Measurements from ENCODE around the gene KLHL35.
A peak's percentile ranks its signal among the peaks of the same experiment; 100 is the strongest.

Gene KLHL35

DNA sequence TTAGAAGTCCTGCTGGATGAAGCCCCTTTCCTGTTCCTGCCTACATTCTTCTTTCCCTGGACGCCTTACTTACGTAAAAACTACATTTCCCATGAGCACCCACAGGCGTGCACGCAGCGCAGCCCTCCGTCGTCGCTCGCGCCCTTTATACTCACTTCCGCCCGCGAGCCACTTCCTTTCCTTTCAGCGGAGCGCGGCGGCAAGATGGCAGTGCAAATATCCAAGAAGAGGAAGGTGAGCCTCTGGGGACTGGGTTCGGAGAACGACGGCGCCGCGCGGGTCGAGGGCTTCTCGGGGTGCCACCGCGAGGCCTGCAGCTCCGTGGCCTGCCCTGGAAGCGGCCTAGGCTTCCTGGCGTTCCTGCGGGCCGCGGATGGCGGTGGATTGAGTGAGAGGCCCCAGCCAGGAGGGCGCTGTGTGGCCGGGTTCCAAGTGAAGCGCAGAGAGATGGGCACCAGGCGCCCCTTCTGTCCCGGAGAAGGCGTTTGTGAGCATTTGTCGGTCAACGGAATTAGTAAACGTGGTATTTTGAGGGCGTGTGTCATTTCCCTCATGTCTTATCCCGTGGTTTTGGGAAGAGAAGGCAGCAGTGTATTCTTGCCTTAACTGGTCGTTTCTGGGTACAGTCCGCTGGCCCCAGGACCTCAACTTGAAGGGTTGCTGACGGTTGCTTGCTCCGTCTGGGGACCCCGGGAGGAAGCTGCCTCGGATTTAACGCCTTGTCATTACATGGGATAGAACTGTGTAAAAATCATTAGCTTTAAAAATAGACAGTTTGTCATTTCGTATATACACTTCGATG is 33.5 kb downstream of the KLHL35 start, which contains the start of gene RPS3:
Gene RPS3 (plus strand): TSS at position 175 of the 802 bp plus-strand sequence. CDS start 30 bp downstream, at position 205.
- H3K27ac ChIP-seq = peak within 1 kb of the TSS; percentile 94
- no peak for TF ChIP-seq CTCF (conservative IDR thresholded peaks at IDR 0.05)

DNA sequence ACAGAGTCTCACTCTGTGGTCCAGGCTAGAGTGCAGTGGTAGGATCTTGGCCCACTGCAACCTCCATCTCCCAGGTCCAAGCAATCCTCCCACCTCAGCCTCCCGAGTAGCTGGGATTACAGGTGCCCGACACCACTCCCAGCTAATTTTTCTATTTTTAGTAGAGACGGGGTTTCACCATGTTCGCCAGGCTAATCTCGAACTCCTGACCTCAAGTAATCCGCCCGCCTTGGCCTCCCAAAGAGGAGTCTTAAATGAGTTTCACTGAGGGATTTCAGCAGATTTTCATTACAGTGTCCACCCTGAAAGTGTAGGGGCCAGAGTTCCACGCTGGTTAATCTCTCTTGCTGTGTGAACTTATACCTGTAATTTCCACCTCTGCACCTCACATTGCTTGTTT is 34.1 kb downstream of the KLHL35 start:
- TF ChIP-seq CTCF (conservative IDR thresholded peaks at IDR 0.05) = no peak
- peak overlapping the region; percentile 94; the same call in 1 of the 2 replicates for H3K27ac ChIP-seq

DNA sequence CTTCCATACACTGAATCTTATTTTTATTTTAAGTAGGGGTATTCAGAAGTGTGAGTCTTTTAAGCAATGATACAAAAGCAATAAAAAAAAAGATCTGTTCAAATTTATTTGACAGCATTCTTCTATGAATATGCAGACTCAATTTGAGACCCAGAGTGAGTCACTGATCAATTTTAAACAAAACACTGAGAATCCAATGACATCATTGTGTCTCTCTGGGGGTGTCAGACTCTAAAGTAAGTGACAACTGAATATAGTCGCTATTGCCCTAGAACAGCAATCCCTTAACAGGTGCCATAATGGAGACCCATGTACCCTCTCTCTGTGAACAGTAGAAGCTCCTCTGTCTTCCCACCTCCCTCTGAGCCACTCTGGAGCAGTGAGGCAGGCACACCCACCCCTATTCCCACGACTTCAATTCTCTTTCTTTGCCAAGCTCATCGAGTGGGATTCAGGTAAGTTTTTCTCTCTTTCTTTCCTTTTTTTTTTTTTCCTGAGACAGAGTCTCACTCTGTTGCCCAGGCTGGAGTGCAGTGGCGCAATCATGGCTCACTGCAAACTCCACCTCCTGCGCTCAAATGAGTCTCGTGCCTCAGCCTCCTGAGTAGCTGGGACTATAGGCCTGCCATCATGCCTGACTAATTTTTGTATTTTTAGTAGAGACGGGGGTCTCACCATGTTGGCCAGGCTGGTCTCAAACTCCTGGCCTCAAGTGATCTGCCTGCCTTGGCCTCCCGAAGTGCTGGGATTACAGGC is 38.7 kb downstream of the KLHL35 start:
- no peak overlapping the region for H3K27ac ChIP-seq
- TF ChIP-seq CTCF (conservative IDR thresholded peaks at IDR 0.05) = no peak

DNA sequence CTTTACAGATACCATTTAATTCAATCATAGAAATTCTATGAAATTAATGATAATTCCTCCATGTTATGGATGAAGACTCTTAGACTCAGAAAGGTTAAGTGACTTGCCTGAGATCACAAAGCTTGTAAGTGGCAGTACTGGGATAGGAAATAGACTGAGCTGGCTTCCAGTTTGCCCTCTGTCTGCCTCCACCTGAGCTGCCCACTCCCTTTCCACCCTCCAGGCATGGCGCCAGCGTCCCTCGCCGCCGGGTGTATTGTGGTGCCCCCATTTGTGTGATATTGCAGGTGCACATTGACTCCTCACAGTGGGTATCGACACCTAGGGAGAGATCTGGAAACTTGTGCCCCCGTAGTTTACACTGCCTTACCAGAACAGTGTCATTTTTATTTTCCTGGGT is 43.1 kb downstream of the KLHL35 start:
- no peak for TF ChIP-seq CTCF (conservative IDR thresholded peaks at IDR 0.05)
- no peak overlapping the region for H3K27ac ChIP-seq

GRCh38 chr11:75389276-75389605 is 43.8 kb downstream of the KLHL35 start:
- no peak for TF ChIP-seq CTCF (conservative IDR thresholded peaks at IDR 0.05)
- no peak overlapping the region for H3K27ac ChIP-seq

DNA sequence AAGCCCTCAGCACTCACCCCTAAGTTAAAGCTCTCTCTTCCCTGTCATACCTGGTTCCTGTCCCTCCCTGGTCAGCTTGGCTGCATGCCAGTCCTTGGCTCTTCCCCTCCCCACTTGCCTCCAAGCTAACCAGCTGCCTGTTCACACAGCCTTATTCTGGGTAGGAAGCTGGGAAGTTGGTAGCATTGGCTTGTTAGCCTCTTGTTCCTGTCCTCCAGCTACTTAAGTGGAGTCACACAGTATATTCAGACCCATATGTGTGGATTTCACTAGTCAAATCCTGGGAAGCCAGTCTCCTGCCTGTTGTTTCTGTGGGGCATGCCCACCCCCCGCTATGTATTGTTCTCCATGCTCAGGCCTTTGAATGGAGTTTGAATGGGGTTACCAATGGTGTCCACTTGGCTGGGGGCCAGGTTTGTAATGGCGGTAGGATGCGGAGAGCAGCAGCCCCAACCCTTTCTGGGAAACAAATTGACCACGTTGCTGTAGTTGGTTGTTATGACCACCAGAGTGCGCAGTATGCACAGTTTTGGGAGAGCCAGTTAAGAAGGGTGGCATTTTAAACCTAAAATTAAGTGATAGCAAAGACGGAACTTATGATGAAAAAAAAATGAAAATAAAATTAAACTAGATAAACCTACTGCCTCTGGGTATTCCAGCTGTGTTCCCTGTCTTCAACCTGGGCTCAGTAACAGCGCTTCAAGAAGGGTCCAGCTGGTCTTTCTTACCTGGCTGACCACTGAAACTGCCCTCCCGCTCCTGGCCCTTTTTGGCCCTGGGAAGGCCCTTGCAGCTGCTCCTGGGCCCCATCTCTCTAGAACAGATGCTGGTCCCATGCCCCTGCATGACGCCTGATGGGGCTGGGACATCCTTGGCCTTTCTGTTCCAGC is 44.4 kb downstream of the KLHL35 start:
- peak; percentile 94 for TF ChIP-seq CTCF (conservative IDR thresholded peaks at IDR 0.05)
- no peak overlapping the region for H3K27ac ChIP-seq
